ENCODE data around the gene DRC3.
"Not testable (repeated sequence)": the region's sequence is repeated elsewhere in the genome, so short reads cannot be mapped to it uniquely, and the experiment has no call there.

The DRC3 gene

DNA sequence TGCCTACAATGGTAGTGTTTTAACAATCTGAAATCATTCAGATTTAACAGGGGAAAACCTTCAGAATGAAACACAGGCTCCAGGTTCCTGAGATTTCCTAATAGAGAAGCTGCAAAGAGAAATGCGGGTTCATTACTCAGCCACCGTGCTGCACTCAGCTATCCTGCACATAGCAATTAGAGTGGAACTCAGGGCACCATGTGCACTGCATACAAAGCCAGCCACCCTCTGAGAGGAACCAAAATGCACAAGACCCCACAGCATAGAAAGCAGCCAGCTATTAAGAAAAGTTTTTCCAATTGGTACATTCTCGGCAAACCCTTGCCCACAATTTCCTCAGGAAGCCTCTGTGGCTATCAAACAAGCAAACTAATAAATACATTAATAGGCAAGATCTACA lies 37.9 kb upstream of the DRC3 start:
- no peak overlapping the region for H3K4me3 ChIP-seq (replicated peaks in 1 of 2; ENCODE audit: low read depth in 2 of 2, low read length in 2 of 2)
- TF ChIP-seq, protein P1, sequence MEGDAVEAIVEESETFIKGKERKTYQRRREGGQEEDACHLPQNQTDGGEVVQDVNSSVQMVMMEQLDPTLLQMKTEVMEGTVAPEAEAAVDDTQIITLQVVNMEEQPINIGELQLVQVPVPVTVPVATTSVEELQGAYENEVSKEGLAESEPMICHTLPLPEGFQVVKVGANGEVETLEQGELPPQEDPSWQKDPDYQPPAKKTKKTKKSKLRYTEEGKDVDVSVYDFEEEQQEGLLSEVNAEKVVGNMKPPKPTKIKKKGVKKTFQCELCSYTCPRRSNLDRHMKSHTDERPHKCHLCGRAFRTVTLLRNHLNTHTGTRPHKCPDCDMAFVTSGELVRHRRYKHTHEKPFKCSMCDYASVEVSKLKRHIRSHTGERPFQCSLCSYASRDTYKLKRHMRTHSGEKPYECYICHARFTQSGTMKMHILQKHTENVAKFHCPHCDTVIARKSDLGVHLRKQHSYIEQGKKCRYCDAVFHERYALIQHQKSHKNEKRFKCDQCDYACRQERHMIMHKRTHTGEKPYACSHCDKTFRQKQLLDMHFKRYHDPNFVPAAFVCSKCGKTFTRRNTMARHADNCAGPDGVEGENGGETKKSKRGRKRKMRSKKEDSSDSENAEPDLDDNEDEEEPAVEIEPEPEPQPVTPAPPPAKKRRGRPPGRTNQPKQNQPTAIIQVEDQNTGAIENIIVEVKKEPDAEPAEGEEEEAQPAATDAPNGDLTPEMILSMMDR (IDR thresholded peaks at IDR 0.05; ENCODE audit: low read depth, low read length): no peak
- no peak for DNase-seq (ENCODE audit: low read depth in 2 of 2)

DNA sequence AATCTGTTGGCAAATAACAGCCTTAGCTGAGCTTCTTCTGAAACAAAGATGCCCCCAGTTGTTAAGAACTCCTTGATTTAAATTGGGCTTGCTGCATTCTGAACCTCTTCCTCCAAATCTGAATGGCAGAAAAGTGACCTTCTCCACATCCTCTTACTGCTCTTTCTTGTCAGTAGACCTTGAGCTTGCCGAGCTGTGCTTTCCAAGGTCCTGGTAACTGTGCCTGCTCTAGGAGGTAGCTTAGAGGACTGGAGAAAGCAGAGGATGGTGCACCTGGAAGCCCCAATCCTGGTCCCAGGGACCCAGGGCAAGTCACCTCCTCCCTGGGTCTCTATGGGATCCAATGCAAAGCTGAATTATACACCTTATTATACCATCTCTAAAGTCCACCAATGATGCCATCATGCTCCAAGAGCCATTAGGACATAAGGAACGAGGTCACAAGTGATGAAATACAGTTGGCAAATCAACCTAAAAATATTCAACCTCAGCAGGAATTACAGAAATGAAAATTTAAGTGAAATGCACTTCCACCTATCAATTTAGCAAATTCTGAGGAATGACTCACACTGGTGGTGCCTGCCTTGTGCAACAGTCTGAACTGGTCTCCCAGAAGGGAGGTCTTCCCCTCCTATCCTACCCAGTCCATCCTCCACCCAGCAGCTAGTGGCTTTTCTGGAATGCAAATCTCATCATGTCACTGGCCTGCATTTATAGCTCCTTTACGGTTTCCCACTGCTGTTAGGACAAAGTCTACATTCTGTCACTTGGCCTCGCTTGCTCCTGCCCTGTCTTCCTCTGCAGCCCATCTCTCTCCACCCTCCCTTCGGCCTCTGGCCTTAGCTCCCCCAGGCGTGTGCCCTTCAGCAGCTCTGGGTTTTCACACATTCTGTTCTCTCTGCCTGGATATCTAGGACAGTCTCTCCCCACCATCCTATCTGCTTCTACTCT lies 37.1 kb upstream of the DRC3 start:
- peak; percentile 91 to 92 for DNase-seq (ENCODE audit: low read depth in 2 of 2)
- TF ChIP-seq, protein P1 (IDR thresholded peaks at IDR 0.05; ENCODE audit: low read depth, low read length): no peak
- no peak overlapping the region for H3K4me3 ChIP-seq (replicated peaks in 1 of 2; ENCODE audit: low read depth in 2 of 2, low read length in 2 of 2)

DNA sequence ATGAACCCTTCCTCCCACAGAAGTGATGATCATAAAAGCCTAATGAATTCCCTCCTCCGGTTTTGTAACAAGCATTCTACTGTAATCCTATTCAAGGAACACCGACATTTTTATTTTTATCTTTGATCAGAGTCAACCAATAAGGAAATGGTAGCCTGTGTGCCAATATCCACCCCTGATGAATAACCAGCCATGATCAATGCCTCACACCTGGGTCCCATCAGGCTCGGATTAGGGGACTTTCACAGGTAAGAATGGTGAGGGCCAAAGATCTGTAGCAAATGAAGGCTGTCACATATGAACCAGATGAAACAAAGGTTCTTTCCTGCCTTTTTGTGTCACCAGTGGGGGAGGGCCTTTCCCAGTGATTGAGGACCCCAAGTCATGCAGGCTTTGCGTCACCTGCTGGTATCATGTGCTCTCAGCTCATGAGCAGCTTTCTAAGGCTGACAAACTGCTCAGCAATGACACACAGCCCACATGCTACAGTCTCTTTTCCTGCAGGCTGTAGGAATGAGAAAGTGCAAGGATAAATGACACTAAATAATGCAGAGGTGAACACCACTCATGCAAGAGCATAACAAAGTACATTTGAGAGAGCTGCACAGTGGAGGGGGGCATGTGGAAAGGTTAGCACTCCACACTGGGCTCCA lies 35.3 kb upstream of the DRC3 start:
- TF ChIP-seq, protein P1 (IDR thresholded peaks at IDR 0.05; ENCODE audit: low read depth, low read length): no peak
- no peak overlapping the region for H3K4me3 ChIP-seq (replicated peaks in 1 of 2; ENCODE audit: low read depth in 2 of 2, low read length in 2 of 2)
- no peak for DNase-seq (ENCODE audit: low read depth in 2 of 2)

DNA sequence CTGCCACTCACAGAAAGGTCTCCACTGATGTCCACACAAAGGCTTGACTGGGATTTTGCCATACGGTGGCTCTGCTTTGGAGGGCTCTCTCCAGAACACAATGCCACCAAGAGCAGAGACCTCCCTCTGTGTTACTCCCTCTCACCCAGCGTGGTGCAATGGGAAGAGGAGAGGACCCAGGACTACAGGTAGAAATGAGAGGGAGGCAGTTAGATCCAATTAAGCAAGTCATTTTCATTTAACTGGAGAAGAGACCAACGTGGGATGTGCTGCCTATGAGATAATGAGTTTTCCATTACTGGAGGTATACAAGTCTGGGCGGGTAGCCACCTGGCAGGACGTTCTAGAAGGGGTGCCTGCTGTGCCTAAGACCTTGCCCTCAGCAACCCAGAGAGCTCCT lies 34.7 kb upstream of the DRC3 start:
- DNase-seq (ENCODE audit: low read depth in 2 of 2): no peak
- TF ChIP-seq, protein P1 (IDR thresholded peaks at IDR 0.05; ENCODE audit: low read depth, low read length): no peak
- H3K4me3 ChIP-seq (replicated peaks in 1 of 2; ENCODE audit: low read depth in 2 of 2, low read length in 2 of 2): no peak overlapping the region

DNA sequence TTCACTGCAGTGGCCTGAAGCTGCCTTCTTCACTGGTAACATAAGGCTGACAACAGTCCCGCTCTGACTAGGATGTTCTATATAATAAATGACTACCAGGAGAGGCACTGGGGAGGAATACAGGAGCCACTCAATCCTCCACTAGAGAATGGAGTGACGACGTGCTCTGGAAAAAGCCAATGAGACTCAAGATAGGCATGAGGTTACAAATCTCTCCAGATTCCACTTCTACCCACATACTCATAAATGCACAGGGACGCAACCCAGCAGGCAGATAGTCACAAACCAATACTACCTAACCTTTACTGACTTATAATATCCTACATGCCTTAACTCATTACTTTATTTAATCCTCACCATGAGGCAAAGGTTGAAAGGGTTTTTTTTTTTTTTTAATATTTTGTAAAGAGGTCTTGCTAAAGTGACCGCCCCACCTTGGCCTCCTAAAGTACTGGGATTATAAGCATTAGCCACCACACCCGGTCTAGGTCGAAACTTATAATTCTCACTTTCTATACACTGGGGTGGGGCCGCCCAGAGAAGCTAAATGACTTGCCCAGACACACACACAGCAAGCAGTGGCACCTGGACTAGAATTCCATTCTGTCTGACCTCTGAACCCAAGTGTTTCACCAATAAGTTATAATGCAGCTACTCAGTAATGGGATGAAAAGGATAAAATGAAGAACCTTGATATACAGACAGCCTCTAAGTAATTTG lies 34.1 kb upstream of the DRC3 start:
- H3K4me3 ChIP-seq (replicated peaks in 1 of 2; ENCODE audit: low read depth in 2 of 2, low read length in 2 of 2): no peak overlapping the region
- no peak for DNase-seq (ENCODE audit: low read depth in 2 of 2)

DNA sequence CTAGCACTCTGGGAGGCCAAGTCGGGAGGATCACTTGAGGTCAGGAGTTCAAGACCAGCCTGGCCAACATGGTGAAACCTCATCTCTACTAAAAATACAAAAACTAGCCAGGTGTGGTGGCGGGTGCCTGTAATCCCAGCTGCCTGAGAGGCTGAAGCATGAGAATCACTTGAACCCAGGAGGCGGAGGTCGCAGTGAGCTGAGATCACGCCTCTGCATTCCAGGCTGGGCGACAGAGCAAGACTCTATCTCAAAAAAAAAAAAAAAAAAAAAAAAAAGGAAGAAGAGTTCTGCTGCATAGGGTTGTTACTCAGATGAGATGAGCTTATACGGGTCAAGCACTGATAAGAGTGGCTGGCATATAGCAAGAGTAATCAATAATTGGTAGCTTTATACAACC lies 32.7 kb upstream of the DRC3 start:
- DNase-seq (ENCODE audit: low read depth in 2 of 2); H3K4me3 ChIP-seq (replicated peaks in 1 of 2; ENCODE audit: low read depth in 2 of 2, low read length in 2 of 2): not testable (repeated sequence)

More for the DNA sequence above, 34.1 kb upstream of the DRC3 start:
- TF ChIP-seq, protein P1 (IDR thresholded peaks at IDR 0.05; ENCODE audit: low read depth, low read length): no peak

Measured in cardiac fibroblast (primary cell).